Activated CD8-positive, alpha-beta memory T cell treated with anti-CD3 and anti-CD28 coated beads for 1 hour (primary cell): ENCODE measurements around the gene FADD.
A peak's percentile ranks its signal among the peaks of the same experiment; 100 is the strongest.

Source experiments
- DNase-seq, 2 donors: peaks; one replicate each; pipeline ENCODE4 v3.0.0-alpha.2; 2020; ENCODE audit warnings: low read depth in 1 of 2; ENCODE audit errors: extremely low read depth in 1 of 2

The FADD gene

GRCh38 chr11:70202920-70203750, at the start of gene FADD:
FADD (plus strand) TSS chr11:70203296; CDS start chr11:70203460, 164 bp downstream.
- DNase-seq: peak; percentile 80 to 81

GRCh38 chr11:70155386-70155785, 47.7 kb upstream of the FADD start:
- DNase-seq: no peak

- no peak for DNase-seq
These were observed 46.6 kb upstream of the FADD start for GRCh38 chr11:70156291-70157037.

- no peak for DNase-seq
These were observed 44.9 kb upstream of the FADD start for GRCh38 chr11:70158201-70158600.

- no peak for DNase-seq
These were observed 44.2 kb upstream of the FADD start for GRCh38 chr11:70158757-70159389.

- DNase-seq: no peak
These were observed 43.2 kb upstream of the FADD start for GRCh38 chr11:70159627-70160570.

GRCh38 chr11:70161043-70161625, 42.0 kb upstream of the FADD start:
- DNase-seq: no peak

- no peak for DNase-seq
These were observed 38.4 kb upstream of the FADD start for GRCh38 chr11:70164705-70165104.

GRCh38 chr11:70167120-70167519, 36.0 kb upstream of the FADD start:
- no peak for DNase-seq

GRCh38 chr11:70167723-70168404, 35.2 kb upstream of the FADD start:
- no peak for DNase-seq

GRCh38 chr11:70168405-70168754, 34.7 kb upstream of the FADD start:
- no peak for DNase-seq

GRCh38 chr11:70169127-70169526, 34.0 kb upstream of the FADD start:
- DNase-seq: no peak

- no peak for DNase-seq
These were observed 33.5 kb upstream of the FADD start for GRCh38 chr11:70169632-70170031.

GRCh38 chr11:70170596-70171210, 32.4 kb upstream of the FADD start:
- DNase-seq: no peak

- DNase-seq: no peak
These were observed 30.1 kb upstream of the FADD start for GRCh38 chr11:70173018-70173417.

GRCh38 chr11:70174547-70175235, 28.4 kb upstream of the FADD start:
- no peak for DNase-seq

GRCh38 chr11:70175236-70175698, 27.8 kb upstream of the FADD start:
- no peak for DNase-seq

GRCh38 chr11:70176940-70177689, 26.0 kb upstream of the FADD start:
- peak in 1 of 2 donors; percentile 26 for DNase-seq
